ENCODE data around the gene METTL25.

- TF ChIP-seq, protein P1, sequence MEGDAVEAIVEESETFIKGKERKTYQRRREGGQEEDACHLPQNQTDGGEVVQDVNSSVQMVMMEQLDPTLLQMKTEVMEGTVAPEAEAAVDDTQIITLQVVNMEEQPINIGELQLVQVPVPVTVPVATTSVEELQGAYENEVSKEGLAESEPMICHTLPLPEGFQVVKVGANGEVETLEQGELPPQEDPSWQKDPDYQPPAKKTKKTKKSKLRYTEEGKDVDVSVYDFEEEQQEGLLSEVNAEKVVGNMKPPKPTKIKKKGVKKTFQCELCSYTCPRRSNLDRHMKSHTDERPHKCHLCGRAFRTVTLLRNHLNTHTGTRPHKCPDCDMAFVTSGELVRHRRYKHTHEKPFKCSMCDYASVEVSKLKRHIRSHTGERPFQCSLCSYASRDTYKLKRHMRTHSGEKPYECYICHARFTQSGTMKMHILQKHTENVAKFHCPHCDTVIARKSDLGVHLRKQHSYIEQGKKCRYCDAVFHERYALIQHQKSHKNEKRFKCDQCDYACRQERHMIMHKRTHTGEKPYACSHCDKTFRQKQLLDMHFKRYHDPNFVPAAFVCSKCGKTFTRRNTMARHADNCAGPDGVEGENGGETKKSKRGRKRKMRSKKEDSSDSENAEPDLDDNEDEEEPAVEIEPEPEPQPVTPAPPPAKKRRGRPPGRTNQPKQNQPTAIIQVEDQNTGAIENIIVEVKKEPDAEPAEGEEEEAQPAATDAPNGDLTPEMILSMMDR (IDR thresholded peaks at IDR 0.05) = no peak
- TF ChIP-seq POLR2A (IDR thresholded peaks at IDR 0.05) = no peak
Observed at GRCh38 chr12:82359115-82359478, 768 bp downstream of the METTL25 start.
